OCI-LY3 (cell line): ENCODE measurements around the gene DMRT1.

ENCODE experiments used
- H2AFZ ChIP-seq: fragments of 200-600, 300-600 bp; shearing (Covaris generic); 2 replicates; pipeline ENCODE4 v1.6.0; 2014; ENCODE audit warnings: antibody characterized with exemption, low read depth, low read length
- H3K27ac ChIP-seq: fragments of 200-600, 300-600 bp; sonication (generic); 2 replicates; pipeline ENCODE4 v1.5.1; 2014; ENCODE audit warnings: mild to moderate bottlenecking, low read length, moderate library complexity, mixed read lengths
- H3K27me3 ChIP-seq: fragments of 200-600, 300-600 bp; sonication (generic); 2 replicates; pipeline ENCODE4 v1.6.1; 2014; ENCODE audit warnings: low read depth, low read length, mixed read lengths
- H3K36me3 ChIP-seq: fragments of 200-600, 300-600 bp; sonication (generic); replicated peaks from 2 replicates; pipeline ENCODE3; 2014; ENCODE audit warnings: low read depth, low read length, mixed read lengths
- H3K4me1 ChIP-seq: fragments of 300-600, 200-600 bp; sonication (generic); 2 replicates; pipeline ENCODE4 v1.6.1; 2014; ENCODE audit warnings: low read length, mixed read lengths
- H3K4me2 ChIP-seq: fragments of 200-600, 300-600 bp; sonication (generic); 2 replicates; pipeline ENCODE4 v1.6.1; 2014; ENCODE audit warnings: low read length, mixed read lengths
- H3K4me3 ChIP-seq: fragments of 300-600, 200-600 bp; sonication (generic); 2 replicates; pipeline ENCODE4 v1.5.1; 2014; ENCODE audit warnings: antibody characterized with exemption, mild to moderate bottlenecking, low read length, moderate library complexity
- H3K79me2 ChIP-seq: fragments of 300-600, 200-600 bp; shearing (Covaris generic); 2 replicates; pipeline ENCODE4 v1.6.1; 2014; ENCODE audit warnings: mild to moderate bottlenecking, low read length, mixed read lengths
- H3K9ac ChIP-seq: fragments of 300-600, 200-600 bp; shearing (Covaris generic); 2 replicates; pipeline ENCODE4 v1.6.0; 2014; ENCODE audit warnings: mild to moderate bottlenecking, low read length, moderate library complexity
- H3K9me3 ChIP-seq: fragments of 200-600, 300-600 bp; shearing (Covaris generic); 2 replicates; pipeline ENCODE4 v1.6.1; 2014; ENCODE audit warnings: low read length, mixed read lengths; ENCODE audit not compliant: insufficient read depth
- H4K20me1 ChIP-seq: fragments of 200-600, 300-600 bp; sonication (generic); 2 replicates; pipeline ENCODE4 v1.6.1; 2016; ENCODE audit warnings: low read length, mixed read lengths; ENCODE audit not compliant: insufficient read depth
- CTCF ChIP-seq: fragments of 200-600, 300-600 bp; sonication (generic); IDR thresholded peaks from 2 replicates; pipeline ENCODE4 v1.5.1; 2014; ENCODE audit warnings: antibody characterized with exemption, low read length, low read depth
- EZH2phosphoT487 ChIP-seq: fragments of 200-600 bp; shearing (Covaris generic); IDR thresholded peaks from 2 replicates; pipeline ENCODE4 v1.6.1; 2018; ENCODE audit warnings: antibody characterized with exemption, mixed run types, low read depth

The DMRT1 gene

DNA sequence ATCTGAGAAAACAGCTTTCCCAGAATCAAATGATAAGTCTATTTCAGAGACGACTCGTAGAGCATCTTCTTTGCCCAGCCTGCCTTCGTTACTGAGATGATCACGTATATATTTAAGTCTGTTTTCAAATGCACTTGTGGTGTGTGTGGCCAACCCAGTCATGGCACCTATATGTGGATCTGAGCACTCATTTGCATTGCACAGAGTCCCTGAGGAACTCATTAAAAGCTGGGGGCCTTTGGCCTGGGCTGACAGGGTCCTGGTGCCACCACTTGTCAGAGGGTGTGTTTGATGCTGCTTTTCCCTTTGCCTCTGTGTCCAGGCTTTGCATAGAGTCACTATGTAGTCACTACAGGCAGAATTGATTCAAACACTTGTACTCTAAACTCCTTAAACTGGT lies 117.6 kb downstream of the DMRT1 start:
- Histone ChIP-seq H3K27me3 (0 out of 2 replicates have a peak, but pooled peaks cover 8% of the 10 kb centered on the region), H3K9ac (no peak overlapping the region), H3K4me2 (no peak overlapping the region), H3K4me3 (no peak overlapping the region), H3K27ac (no peak overlapping the region), H3K4me1 (no peaks in the 10 kb centered on the region), H3K9me3 (no peaks in the 10 kb centered on the region), H3K36me3 (no peaks in the 10 kb centered on the region), H3K79me2 (no peaks in the 10 kb centered on the region), H4K20me1 (no peaks in the 10 kb centered on the region), H2AFZ (no peak overlapping the region)
- TF ChIP-seq CTCF, result no peak
- no peak for TF ChIP-seq EZH2phosphoT487

- Histone ChIP-seq H3K27ac (no peak overlapping the region), H3K36me3 (no peaks in the 10 kb centered on the region), H3K9me3 (no peaks in the 10 kb centered on the region), H3K4me2 (no peak overlapping the region), H4K20me1 (no peaks in the 10 kb centered on the region), H2AFZ (no peak overlapping the region), H3K9ac (no peak overlapping the region), H3K4me3 (no peak overlapping the region), H3K27me3 (peaks cover 16% of the 10 kb centered on the region), H3K79me2 (no peaks in the 10 kb centered on the region), H3K4me1 (no peaks in the 10 kb centered on the region)
- TF ChIP-seq EZH2phosphoT487, result no peak
- no peak for TF ChIP-seq CTCF
Measured at GRCh38 chr9:959914-960313, 118.4 kb downstream of the DMRT1 start.

GRCh38 chr9:962023-962422 lies 120.5 kb downstream of the DMRT1 start:
- H3K4me2 ChIP-seq, result no peak overlapping the region
- H3K4me1 ChIP-seq, result no peaks in the 10 kb centered on the region
- no peak overlapping the region for H3K27ac ChIP-seq
- H3K36me3 ChIP-seq, result no peaks in the 10 kb centered on the region
- H2AFZ ChIP-seq, result no peak overlapping the region
- no peak overlapping the region for H3K4me3 ChIP-seq
- no peak overlapping the region for H3K9ac ChIP-seq
- peaks cover 26% of the 10 kb centered on the region for H3K27me3 ChIP-seq
- H4K20me1 ChIP-seq, result no peaks in the 10 kb centered on the region
- H3K9me3 ChIP-seq, result no peaks in the 10 kb centered on the region
- H3K79me2 ChIP-seq, result no peaks in the 10 kb centered on the region
- TF ChIP-seq CTCF (no peak), EZH2phosphoT487 (no peak)

DNA sequence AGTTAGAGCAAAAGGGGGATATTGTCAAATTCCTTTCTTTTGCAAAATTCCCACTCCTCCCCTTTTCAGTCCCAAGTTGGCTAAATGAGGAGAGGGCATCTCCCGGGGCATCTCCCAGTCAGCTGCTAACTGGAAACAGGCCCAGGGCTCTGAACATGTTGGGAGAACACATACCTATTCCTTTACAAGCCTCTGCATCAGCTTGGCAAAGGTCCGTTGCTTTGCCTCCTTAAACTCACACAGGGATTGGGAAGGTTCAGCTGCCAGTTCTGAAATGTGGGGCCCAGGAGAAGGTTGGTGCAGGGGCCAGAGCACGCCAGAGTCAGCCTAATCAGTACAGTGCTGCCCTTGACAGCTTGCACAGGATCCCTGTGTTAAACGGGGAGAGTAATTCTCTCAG lies 124.0 kb downstream of the DMRT1 start:
- no peaks in the 10 kb centered on the region for H4K20me1 ChIP-seq
- H3K9ac ChIP-seq, result no peak overlapping the region
- TF ChIP-seq EZH2phosphoT487, result no peak
- TF ChIP-seq CTCF, result no peak
- no peaks in the 10 kb centered on the region for H3K9me3 ChIP-seq
- H3K27ac ChIP-seq, result no peak overlapping the region
- H3K79me2 ChIP-seq, result no peaks in the 10 kb centered on the region
- H3K4me3 ChIP-seq, result no peak overlapping the region
- H3K27me3 ChIP-seq, result peaks cover 32% of the 10 kb centered on the region
- H3K4me2 ChIP-seq, result no peak overlapping the region
- H2AFZ ChIP-seq, result no peak overlapping the region
- H3K36me3 ChIP-seq, result no peaks in the 10 kb centered on the region
- H3K4me1 ChIP-seq, result peaks cover 14% of the 10 kb centered on the region; the same call in 1 of the 2 replicates
